ENCODE measurements around the gene ST3GAL6. TPM values are rescaled to one million over a fixed set of nuclear protein-coding genes. Genes with fewer than 3 reads are reported as not detected.

Gene ST3GAL6, protein sequence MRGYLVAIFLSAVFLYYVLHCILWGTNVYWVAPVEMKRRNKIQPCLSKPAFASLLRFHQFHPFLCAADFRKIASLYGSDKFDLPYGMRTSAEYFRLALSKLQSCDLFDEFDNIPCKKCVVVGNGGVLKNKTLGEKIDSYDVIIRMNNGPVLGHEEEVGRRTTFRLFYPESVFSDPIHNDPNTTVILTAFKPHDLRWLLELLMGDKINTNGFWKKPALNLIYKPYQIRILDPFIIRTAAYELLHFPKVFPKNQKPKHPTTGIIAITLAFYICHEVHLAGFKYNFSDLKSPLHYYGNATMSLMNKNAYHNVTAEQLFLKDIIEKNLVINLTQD
- 1.3 TPM in 1 of 2 replicates, not detected in the other for total RNA-seq (2014; rRNA removed; shearing (Covaris generic))
- polyA plus RNA-seq (2014; cell fraction: nucleus; rRNA removed): not detected in 2 replicates

- DNase-seq (ENCODE audit: extremely low read depth, low read depth): no peak
These were observed at the start of gene ST3GAL6 for GRCh38 chr3:98763076-98763475. Gene ST3GAL6, plus strand, starts transcription at chr3:98763340. Its CDS starts 5,101 bp downstream, at chr3:98768441.

DNA sequence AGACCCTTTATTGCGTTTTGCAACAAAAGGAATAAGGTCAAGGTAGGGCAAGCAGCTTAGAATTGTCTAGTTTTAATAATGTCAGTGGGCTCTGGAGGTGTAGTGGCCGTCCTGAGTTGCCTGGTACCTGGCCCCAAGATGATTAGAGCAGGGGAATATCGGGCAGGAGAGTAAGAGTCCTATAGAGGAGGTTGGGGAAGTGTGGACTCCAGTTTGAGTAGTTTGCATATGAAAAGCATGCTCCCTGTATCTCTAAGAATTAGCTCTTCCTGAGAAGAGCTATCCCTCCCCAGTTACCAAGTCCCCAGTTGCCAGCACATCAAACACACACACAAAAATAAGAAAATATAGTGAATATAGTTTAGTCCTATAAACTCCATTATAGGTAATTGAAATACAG lies 49.2 kb upstream of the ST3GAL6 start:
- DNase-seq (ENCODE audit: extremely low read depth, low read depth): no peak

DNA sequence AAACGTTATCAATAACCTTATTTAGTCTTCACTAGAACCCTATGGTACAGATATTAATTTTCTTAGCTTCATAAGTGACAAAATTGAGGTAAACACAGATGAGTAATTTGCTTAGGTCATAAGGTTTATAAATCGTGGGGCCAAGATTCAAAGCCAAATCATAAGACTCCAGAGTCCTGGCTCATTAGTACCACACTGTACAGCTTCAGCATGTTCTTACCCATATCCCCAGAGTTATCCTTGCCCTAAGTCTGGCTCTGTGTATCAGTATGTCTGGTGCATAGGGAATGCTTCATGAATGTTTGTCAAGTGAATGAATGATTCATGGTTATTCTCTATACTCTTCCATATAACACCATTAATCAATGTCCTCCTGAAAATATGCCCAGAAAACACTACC lies 45.6 kb upstream of the ST3GAL6 start:
- DNase-seq (ENCODE audit: extremely low read depth, low read depth): no peak

GRCh38 chr3:98718730-98719129 lies 44.4 kb upstream of the ST3GAL6 start:
- no peak for DNase-seq (ENCODE audit: extremely low read depth, low read depth)

GRCh38 chr3:98721776-98722175 lies 41.4 kb upstream of the ST3GAL6 start:
- no peak for DNase-seq (ENCODE audit: extremely low read depth, low read depth)

DNA sequence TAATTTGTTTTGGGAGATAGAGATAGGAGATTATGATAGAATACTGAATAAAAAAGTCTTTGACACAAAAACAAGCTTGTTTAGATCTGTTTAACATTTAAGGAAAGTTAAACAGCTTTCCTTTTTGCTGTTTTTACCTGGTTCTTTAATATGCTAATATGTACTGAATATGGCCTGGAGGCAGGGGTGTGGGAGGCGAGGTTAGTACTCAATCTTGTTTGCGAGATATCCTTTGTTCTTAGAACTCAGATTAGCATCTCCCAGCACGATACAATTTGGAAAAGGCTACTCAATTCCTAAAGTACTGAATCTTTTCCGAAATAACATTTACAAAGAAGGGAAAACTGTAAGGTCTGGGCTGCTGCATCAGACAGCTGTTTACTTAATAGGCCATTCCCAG lies 40.8 kb upstream of the ST3GAL6 start:
- no peak for DNase-seq (ENCODE audit: extremely low read depth, low read depth)

DNA sequence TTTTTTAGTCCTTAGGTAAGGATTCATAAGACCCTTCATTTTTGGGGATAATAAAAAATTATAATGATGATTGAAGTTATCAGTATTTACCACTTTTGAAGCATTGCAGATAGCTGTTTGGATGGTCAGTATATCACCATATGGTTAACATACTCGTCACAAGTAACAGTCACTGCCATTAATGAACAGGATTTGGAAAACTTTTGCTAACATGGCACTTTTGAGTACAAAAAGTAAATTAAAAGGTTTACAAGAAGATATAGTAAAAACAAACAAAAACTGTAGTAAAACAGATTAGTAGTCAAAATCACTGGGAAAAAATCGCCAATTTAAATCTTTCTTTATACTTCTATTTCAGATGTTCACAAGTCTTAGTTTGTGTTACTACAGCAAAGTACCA lies 37.8 kb upstream of the ST3GAL6 start:
- no peak for DNase-seq (ENCODE audit: extremely low read depth, low read depth)

DNA sequence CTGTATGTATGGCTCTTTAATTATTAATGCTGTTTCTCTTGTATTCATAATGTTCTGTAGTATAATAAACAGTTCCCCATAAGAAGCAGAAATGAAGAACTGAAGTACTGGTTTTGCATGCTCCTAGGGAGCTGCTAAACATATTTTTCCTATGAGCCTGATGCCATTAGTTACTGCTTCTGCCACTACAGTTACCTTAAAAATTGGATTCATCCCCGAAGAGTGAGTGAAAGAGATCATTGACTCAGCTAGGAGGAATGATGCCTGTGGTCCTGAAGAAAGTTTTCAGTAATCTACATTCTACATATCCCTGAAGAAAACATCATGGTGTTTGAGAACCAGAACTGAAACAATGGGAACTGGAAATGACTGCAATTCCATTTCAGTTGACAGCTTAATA lies 37.1 kb upstream of the ST3GAL6 start:
- DNase-seq (ENCODE audit: extremely low read depth, low read depth): no peak

DNA sequence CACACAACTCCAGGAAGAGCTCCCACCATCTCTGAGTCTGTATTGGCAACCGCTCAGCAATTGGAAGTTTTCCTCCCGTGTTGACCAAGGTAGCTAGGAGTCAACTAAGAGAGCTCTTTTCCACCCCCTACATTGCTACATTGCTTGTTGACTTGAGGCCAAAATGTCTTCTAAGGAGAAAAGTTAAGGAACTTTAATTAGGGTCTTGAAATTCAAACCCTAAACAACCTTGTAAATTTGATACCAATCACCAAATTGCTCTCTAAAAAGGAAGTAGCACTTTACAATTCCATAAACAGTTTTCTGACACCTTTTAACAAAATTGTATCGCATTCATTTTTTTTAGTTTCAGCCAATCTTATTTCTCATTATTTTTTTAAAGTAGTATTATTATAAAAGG lies 35.5 kb upstream of the ST3GAL6 start:
- DNase-seq (ENCODE audit: extremely low read depth, low read depth): no peak

DNA sequence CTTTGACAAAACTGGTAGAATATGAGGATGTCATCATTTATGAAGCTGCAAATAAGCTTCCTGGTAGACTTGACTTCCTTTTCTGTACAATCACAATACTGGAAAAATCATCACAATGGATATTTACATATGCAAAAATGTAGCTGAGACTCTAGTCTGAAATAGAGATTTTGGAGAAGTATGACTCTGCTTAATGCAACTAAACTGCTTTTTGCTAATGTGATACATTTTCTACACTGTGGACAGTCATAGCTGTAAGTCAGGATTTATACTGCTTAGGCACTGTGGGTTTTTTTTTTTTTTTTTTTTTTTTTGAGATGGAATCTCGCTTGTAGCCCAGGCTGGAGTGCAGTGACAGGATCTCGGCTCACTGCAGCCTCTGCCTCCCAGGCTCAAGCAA lies 34.5 kb upstream of the ST3GAL6 start:
- DNase-seq (ENCODE audit: extremely low read depth, low read depth): no peak

GRCh38 chr3:98730338-98730737 lies 32.8 kb upstream of the ST3GAL6 start:
- DNase-seq (ENCODE audit: extremely low read depth, low read depth): no peak

DNA sequence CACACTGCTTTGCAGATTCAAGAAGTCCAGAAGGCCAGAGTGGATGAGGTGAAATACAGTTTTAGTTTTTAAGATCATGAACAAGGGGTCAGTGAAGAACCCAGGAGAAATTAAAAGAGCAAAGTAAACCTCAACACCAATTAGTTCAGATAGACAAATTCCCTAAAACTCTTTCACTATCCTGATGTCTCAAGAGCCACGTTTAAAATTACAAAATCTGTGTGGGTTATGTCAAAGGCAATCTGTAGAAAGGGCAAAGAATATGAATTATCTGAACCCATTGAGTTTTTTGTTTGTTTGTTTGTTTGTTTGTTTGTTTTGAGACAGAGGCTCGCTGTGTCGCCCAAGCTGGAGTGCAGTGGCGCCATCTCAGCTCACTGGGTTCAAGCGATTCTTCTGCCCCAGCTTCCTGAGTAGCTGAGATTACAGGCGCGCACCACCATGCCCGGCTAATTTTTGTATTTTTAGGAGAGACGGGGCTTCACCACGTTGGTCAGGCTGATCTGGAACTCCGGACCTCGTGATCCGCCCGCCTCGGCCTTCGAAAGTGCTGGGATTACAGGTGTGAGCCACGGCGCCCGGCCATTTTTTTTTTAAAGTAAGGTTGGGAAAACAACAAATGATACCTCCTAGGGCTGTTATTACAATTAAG lies 32.1 kb upstream of the ST3GAL6 start:
- DNase-seq (ENCODE audit: extremely low read depth, low read depth): no peak

DNA sequence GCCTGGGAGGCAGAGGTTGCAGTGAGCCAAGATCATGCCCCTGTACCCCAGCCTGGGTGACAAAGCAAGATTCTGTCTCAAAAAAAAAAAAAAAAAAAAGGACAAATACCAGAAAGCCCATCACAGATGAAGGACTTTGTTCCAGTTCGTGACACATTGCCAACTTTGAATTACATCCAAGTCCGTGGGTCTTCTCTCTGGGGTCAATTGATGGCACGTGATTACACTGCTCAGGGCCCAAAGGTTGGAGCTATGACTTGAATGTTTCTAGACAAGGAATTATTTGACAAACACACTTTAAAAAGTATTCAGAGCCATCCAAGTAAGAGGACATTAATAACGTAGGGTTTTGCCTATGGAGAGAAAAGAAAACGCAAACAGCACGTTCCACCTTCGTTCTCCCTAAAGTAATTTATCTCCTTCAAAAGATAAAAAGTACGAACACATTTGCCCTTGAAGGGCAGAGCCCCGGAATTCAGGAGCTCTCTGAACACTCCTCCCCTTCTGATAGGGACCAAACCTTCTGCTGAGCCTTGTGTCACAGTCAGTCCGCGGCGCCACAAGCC lies 31.3 kb upstream of the ST3GAL6 start:
- DNase-seq (ENCODE audit: extremely low read depth, low read depth): no peak

GRCh38 chr3:98732286-98733052 lies 30.7 kb upstream of the ST3GAL6 start:
- DNase-seq (ENCODE audit: extremely low read depth, low read depth): no peak

DNA sequence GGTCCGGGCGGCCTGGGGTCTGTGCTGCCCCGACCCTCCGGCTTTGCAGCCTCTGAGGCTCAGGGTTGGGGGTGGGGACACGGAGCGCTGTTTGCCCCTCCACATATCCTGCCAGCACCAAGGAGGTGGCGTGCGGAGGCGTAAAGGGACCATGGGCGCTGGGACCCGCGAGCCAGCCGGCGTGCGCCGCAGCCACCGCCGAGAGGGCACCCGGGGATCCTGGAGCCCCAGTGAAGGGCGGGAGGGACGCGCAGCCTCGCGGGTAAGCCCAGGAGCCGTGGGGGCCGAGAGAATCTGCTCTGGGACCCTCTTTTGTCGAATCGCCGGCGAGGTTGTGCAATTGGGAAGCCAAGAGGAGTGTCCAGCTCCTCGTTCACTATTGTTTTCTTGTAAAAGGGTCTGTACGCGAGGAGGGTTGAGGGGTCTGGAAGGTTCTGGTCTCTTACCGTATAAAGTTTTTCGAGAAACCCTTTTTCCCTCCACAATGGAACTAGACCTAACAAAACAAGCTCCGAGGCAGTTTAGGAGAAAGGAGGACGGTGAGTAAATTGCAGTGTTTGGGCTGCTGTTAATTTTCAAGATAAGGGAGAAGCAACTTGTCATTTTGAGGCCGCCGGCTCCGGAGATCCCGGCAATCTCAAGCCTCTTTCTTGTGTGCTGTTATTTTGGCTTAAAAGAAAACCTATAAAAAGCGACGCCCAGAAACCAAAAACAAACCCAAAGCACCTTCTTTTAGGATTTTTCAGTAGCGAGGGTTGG lies 29.9 kb upstream of the ST3GAL6 start:
- DNase-seq (ENCODE audit: extremely low read depth, low read depth): no peak

GRCh38 chr3:98733812-98734281 lies 29.3 kb upstream of the ST3GAL6 start:
- no peak for DNase-seq (ENCODE audit: extremely low read depth, low read depth)

DNA sequence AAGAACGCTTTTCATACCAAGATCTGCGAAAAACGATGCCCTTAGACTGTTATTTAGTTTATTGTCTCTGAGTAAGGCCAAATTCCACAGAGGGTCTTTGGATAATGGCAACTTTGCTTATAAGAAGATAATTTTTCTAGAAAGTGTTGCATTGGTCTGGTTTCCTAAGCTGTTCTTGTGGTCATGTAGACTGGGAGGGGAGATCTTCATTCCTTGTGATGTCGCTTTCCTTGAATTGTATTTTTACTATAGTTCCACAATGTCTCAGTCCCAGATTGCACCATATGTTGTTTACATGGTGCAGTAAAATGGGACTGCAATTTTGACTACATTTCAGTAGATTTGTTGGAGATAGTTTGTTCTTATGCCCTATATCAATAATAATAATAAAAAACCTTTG lies 28.8 kb upstream of the ST3GAL6 start:
- no peak for DNase-seq (ENCODE audit: extremely low read depth, low read depth)

GRCh38 chr3:98734735-98735134 lies 28.4 kb upstream of the ST3GAL6 start:
- no peak for DNase-seq (ENCODE audit: extremely low read depth, low read depth)

- no peak for DNase-seq (ENCODE audit: extremely low read depth, low read depth)
These were observed 27.8 kb upstream of the ST3GAL6 start for GRCh38 chr3:98735296-98735695.

DNA sequence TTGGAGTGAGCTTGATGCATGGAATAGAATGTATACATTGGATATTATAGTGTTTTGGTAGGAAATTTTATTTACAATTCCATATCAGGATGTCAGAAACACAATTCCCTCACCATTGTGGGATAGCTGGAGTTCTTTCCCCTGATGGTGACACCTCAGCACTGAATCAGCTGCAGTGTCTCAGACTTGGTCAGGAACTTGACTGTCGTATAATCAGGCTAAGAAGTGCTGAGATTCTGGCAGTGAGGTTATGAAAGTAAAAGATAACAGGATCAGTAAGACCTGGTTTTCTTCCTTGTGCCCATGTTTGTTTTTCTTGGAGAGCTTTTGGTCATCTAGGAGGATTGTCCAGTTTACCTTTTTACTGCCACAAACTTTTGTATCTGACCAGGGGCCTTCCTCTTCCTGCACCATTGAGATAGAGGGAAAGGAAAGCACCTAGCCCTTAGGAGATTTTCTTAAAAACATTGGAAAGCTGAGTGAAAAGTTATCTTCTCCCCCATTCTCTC lies 27.3 kb upstream of the ST3GAL6 start:
- no peak for DNase-seq (ENCODE audit: extremely low read depth, low read depth)
